Measurements from ENCODE around the gene GLG1.

- TF ChIP-seq RXRA (IDR thresholded peaks at IDR 0.05) (no peak), JUND (IDR thresholded peaks at IDR 0.05) (no peak), CTCF (IDR thresholded peaks at IDR 0.05; ENCODE audit: low read depth, low read length, missing input control) (no peak), YY1 (IDR thresholded peaks at IDR 0.05) (no peak), MAX (IDR thresholded peaks at IDR 0.05) (no peak), FOXA2 (IDR thresholded peaks at IDR 0.05) (no peak), REST (IDR thresholded peaks at IDR 0.05) (no peak), HNF4G (IDR thresholded peaks at IDR 0.05) (no peak), EGR1 (IDR thresholded peaks at IDR 0.05; ENCODE audit: low read depth in 2 of 2) (no peak), TAF1 (conservative IDR thresholded peaks at IDR 0.05) (no peak), ATF3 (IDR thresholded peaks at IDR 0.05) (no peak), ZBTB33 (IDR thresholded peaks at IDR 0.05) (no peak)
These were observed 16.9 kb upstream of the GLG1 start for GRCh38 chr16:74623839-74624235.
